DOHH2 (cell line): ENCODE measurements around the gene LONP2.

ENCODE experiments used
- CTCF ChIP-seq: fragments of 200-600 bp; sonication (generic); IDR thresholded peaks from one replicate; pipeline ENCODE4 v1.5.1; 2014; ENCODE audit warnings: antibody characterized with exemption, mild to moderate bottlenecking, low read depth, low read length; ENCODE audit not compliant: poor library complexity, severe bottlenecking
- EZH2phosphoT487 ChIP-seq: fragments of 200-600 bp; sonication (generic); IDR thresholded peaks from 2 replicates; pipeline ENCODE4 v1.6.1; 2017; ENCODE audit warnings: borderline replicate concordance, mild to moderate bottlenecking, antibody characterized with exemption, low read length, moderate library complexity, mixed read lengths

GRCh38 chr16:48347191-48347865 is 103.2 kb downstream of the LONP2 start:
- TF ChIP-seq CTCF = no peak
- TF ChIP-seq EZH2phosphoT487 = no peak
